Right lobe of liver (tissue), 4 donors: ENCODE data around the gene TIMM23.
"Not testable (repeated sequence)": the region's sequence is repeated elsewhere in the genome, so short reads cannot be mapped to it uniquely, and the experiment has no call there.

Experiments used
- CTCF ChIP-seq, 4 donors: fragments of 200-600 bp in 3 of 4; fragments of 450-650 bp in 1 of 4; IDR thresholded peaks; one replicate each; pipeline versions ENCODE4 v1.5.1 to v1.8.0; 2016 to 2022; ENCODE audit warnings: antibody characterized with exemption in 4 of 4, mild to moderate bottlenecking in 2 of 4
- POLR2A ChIP-seq: fragments of 450-650 bp; IDR thresholded peaks from one replicate; pipeline ENCODE4 v1.6.1; 2017; ENCODE audit warnings: antibody characterized with exemption, mild to moderate bottlenecking
- donor health status: DM: no; HTN: no; CAD: no.
- donor health status: DM: no; HTN: no; CAD: no.
- donor health status: DM: no; HTN: yes; CAD: no.

- TF ChIP-seq CTCF (IDR thresholded peaks at IDR 0.05); POLR2A: not testable (repeated sequence)
These were observed 31.1 kb upstream of the TIMM23 start for GRCh38 chr10:45941196-45941595.
